Middle frontal gyrus (tissue), 1 donor: ENCODE data around the gene CIAPIN1.

Experiments
- DNase-seq: peaks from one replicate; pipeline ENCODE4 v3.0.0-alpha.2; 2015; ENCODE audit warnings: low spot score; ENCODE audit errors: extremely low spot score

CIAPIN1 gene

GRCh38 chr16:57383276-57384247 is 63.6 kb downstream of the CIAPIN1 start:
- no peak for DNase-seq

DNA sequence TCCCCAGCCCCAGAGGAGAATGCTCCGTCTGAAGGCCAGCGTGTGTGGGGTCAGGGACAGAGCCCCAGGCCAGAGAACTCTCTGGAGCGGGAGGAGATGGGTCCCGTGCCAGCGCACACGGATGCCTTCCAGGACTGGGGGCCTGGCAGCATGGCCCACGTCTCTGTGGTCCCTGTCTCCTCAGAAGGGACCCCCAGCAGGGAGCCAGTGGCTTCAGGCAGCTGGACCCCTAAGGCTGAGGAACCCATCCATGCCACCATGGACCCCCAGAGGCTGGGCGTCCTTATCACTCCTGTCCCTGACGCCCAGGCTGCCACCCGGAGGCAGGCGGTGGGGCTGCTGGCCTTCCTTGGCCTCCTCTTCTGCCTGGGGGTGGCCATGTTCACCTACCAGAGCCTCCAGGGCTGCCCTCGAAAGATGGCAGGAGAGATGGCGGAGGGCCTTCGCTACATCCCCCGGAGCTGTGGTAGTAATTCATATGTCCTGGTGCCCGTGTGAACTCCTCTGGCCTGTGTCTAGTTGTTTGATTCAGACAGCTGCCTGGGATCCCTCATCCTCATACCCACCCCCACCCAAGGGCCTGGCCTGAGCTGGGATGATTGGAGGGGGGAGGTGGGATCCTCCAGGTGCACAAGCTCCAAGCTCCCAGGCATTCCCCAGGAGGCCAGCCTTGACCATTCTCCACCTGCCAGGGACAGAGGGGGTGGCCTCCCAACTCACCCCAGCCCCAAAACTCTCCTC is 64.5 kb downstream of the CIAPIN1 start:
- DNase-seq, result no peak

DNA sequence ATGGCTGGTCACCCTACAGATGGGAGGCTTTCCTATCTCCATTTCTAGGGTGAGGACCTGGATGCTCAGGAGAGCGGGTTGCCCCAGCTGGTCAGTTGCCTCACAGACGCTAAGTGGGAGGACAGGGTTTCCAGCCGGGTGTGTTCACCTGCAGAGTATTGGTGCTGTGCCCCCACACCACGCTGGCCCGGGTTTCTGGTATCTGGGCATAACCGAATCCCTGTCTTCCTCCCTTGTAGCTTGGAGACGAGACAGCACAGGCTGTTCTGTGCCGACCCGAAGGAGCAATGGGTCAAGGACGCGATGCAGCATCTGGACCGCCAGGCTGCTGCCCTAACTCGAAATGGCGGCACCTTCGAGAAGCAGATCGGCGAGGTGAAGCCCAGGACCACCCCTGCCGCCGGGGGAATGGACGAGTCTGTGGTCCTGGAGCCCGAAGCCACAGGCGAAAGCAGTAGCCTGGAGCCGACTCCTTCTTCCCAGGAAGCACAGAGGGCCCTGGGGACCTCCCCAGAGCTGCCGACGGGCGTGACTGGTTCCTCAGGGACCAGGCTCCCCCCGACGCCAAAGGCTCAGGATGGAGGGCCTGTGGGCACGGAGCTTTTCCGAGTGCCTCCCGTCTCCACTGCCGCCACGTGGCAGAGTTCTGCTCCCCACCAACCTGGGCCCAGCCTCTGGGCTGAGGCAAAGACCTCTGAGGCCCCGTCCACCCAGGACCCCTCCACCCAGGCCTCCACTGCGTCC is 65.2 kb downstream of the CIAPIN1 start:
- DNase-seq, result no peak

- no peak for DNase-seq
Observed at GRCh38 chr16:57380671-57381462, 66.3 kb downstream of the CIAPIN1 start.

DNA sequence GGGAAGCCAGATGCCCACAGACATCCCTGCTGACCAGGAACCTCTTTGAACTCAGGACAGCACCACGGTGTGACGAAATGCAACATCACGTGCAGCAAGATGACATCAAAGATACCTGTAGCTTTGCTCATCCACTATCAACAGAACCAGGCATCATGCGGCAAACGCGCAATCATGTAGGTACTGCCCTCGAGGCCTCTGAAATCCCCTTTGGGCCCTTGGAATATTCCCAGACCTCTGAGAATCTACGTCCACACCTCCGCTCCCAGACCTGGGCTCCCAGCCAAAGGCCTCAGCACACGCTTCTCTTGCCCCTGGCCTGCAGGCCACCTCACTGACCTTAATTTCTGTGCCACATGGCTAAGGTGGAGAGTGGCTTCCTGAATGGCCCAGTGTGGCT is 67.6 kb downstream of the CIAPIN1 start:
- no peak for DNase-seq
